ENCODE measurements around the gene AK3. TPM values are rescaled to one million over a fixed set of nuclear protein-coding genes. Genes with fewer than 3 reads are reported as not detected.
"Not testable (repeated sequence)": the region's sequence is repeated elsewhere in the genome, so short reads cannot be mapped to it uniquely, and the experiment has no call there.

The AK3 gene
- total RNA-seq, 1 donor from 2014 or later = 45.1 TPM

GRCh38 chr9:4786599-4786998 is 45.6 kb upstream of the AK3 start:
- H2AFZ ChIP-seq (ENCODE audit: low read depth, low read length) = no peak overlapping the region

GRCh38 chr9:4784403-4784802 is 43.4 kb upstream of the AK3 start:
- no peaks in the 10 kb centered on the region for H3K27me3 ChIP-seq (ENCODE audit: insufficient read depth, low read length)
- no peaks in the 10 kb centered on the region for H4K20me1 ChIP-seq (ENCODE audit: insufficient read depth, low read length)
- no peak for TF ChIP-seq EZH2 (IDR thresholded peaks at IDR 0.05; ENCODE audit: insufficient read depth, low read length)
- TF ChIP-seq CTCF (IDR thresholded peaks at IDR 0.05; ENCODE audit: insufficient read depth, low read depth, low read length) = no peak
- Mint-ChIP-seq H3K27me3 (ENCODE audit: low read depth, unreplicated experiment) (no peaks in the 10 kb centered on the region), H3K4me1 (ENCODE audit: low read depth, unreplicated experiment) (peaks cover 4% of the 10 kb centered on the region), H3K27ac (ENCODE audit: unreplicated experiment) (no peak overlapping the region), H3K9me3 (ENCODE audit: unreplicated experiment) (no peaks in the 10 kb centered on the region), H3K36me3 (ENCODE audit: low read depth, unreplicated experiment) (peaks cover 5% of the 10 kb centered on the region), H3K4me3 (ENCODE audit: unreplicated experiment) (no peak overlapping the region)
- no peaks in the 10 kb centered on the region for H3K4me1 ChIP-seq (ENCODE audit: insufficient read depth, low read length)
- H3K9ac ChIP-seq (ENCODE audit: low read length) = no peak overlapping the region
- H3K36me3 ChIP-seq (ENCODE audit: insufficient read depth, low read length) = no peaks in the 10 kb centered on the region
- FAIRE-seq (no peak), DNase-seq (ENCODE audit: low read depth) (no peak)
- no peak overlapping the region for H3K4me3 ChIP-seq (ENCODE audit: insufficient read depth, low read depth, low read length)
- no peak overlapping the region for H3K4me2 ChIP-seq (ENCODE audit: low read length)
- H2AFZ ChIP-seq (ENCODE audit: low read depth, low read length) = no peak overlapping the region
- H3K27ac ChIP-seq (ENCODE audit: low read depth, low read length) = no peak overlapping the region
- no peaks in the 10 kb centered on the region for H3K79me2 ChIP-seq (ENCODE audit: insufficient read depth, low read length)
- no peaks in the 10 kb centered on the region for H3K9me3 ChIP-seq (ENCODE audit: insufficient read depth, low read depth, low read length)

More at GRCh38 chr9:4786599-4786998, 45.6 kb upstream of the AK3 start:
- H3K4me3 ChIP-seq (ENCODE audit: insufficient read depth, low read depth, low read length) = no peak overlapping the region
- H3K4me1 Mint-ChIP-seq (ENCODE audit: low read depth, unreplicated experiment) = peaks cover 4% of the 10 kb centered on the region
- no peaks in the 10 kb centered on the region for H3K9me3 ChIP-seq (ENCODE audit: insufficient read depth, low read depth, low read length)
- H3K4me1 ChIP-seq (ENCODE audit: insufficient read depth, low read length) = no peaks in the 10 kb centered on the region
- no peak for TF ChIP-seq CTCF (IDR thresholded peaks at IDR 0.05; ENCODE audit: insufficient read depth, low read depth, low read length)
- no peak for TF ChIP-seq EZH2 (IDR thresholded peaks at IDR 0.05; ENCODE audit: insufficient read depth, low read length)
- peaks cover 5% of the 10 kb centered on the region for H3K27me3 ChIP-seq (ENCODE audit: insufficient read depth, low read length)
- H3K36me3 ChIP-seq (ENCODE audit: insufficient read depth, low read length) = no peaks in the 10 kb centered on the region
- H3K9ac ChIP-seq (ENCODE audit: low read length) = no peak overlapping the region
- no peaks in the 10 kb centered on the region for H3K79me2 ChIP-seq (ENCODE audit: insufficient read depth, low read length)
- no peak overlapping the region for H3K4me2 ChIP-seq (ENCODE audit: low read length)
- H3K27ac Mint-ChIP-seq (ENCODE audit: unreplicated experiment) = no peak overlapping the region
- DNase-seq (ENCODE audit: low read depth) (no peak), FAIRE-seq (no peak)
- H4K20me1 ChIP-seq (ENCODE audit: insufficient read depth, low read length) = no peaks in the 10 kb centered on the region
- H3K9me3 Mint-ChIP-seq (ENCODE audit: unreplicated experiment) = peaks cover 2% of the 10 kb centered on the region
- H3K27me3 Mint-ChIP-seq (ENCODE audit: low read depth, unreplicated experiment) = no peaks in the 10 kb centered on the region
- no peak overlapping the region for H3K4me3 Mint-ChIP-seq (ENCODE audit: unreplicated experiment)
- peaks cover 3% of the 10 kb centered on the region for H3K36me3 Mint-ChIP-seq (ENCODE audit: low read depth, unreplicated experiment)
- no peak overlapping the region for H3K27ac ChIP-seq (ENCODE audit: low read depth, low read length)

GRCh38 chr9:4783191-4783590 is 42.2 kb upstream of the AK3 start:
- DNase-seq (ENCODE audit: low read depth); H3K36me3 ChIP-seq (ENCODE audit: insufficient read depth, low read length); H3K9me3 ChIP-seq (ENCODE audit: insufficient read depth, low read depth, low read length); H3K4me3 ChIP-seq (ENCODE audit: insufficient read depth, low read depth, low read length); FAIRE-seq; H4K20me1 ChIP-seq (ENCODE audit: insufficient read depth, low read length); H3K27ac ChIP-seq (ENCODE audit: low read depth, low read length); H3K27me3 Mint-ChIP-seq (ENCODE audit: low read depth, unreplicated experiment); H3K4me1 ChIP-seq (ENCODE audit: insufficient read depth, low read length); H3K27ac Mint-ChIP-seq (ENCODE audit: unreplicated experiment); H3K79me2 ChIP-seq (ENCODE audit: insufficient read depth, low read length); H3K27me3 ChIP-seq (ENCODE audit: insufficient read depth, low read length); H3K9ac ChIP-seq (ENCODE audit: low read length); H3K4me3 Mint-ChIP-seq (ENCODE audit: unreplicated experiment); H3K9me3 Mint-ChIP-seq (ENCODE audit: unreplicated experiment); H3K36me3 Mint-ChIP-seq (ENCODE audit: low read depth, unreplicated experiment); H3K4me2 ChIP-seq (ENCODE audit: low read length); H3K4me1 Mint-ChIP-seq (ENCODE audit: low read depth, unreplicated experiment); H2AFZ ChIP-seq (ENCODE audit: low read depth, low read length): not testable (repeated sequence)

All from astrocyte (in vitro differentiated cells and primary cell).